GM21737 (cell line): ENCODE results near the gene PRKD1.
"Not testable (repeated sequence)": the region's sequence is repeated elsewhere in the genome, so short reads cannot be mapped to it uniquely, and the experiment has no call there.

Experiments used
- ATAC-seq: cut with Tn5 transposase; IDR thresholded peaks from one replicate; pipeline ENCODE4 v1.9.1; 2021; ENCODE audit warnings: mild to moderate bottlenecking, moderate library complexity; ENCODE audit not compliant: unreplicated experiment

Gene PRKD1

GRCh38 chr14:29749327-29749726 is 178.3 kb downstream of the PRKD1 start:
- no peak for ATAC-seq

GRCh38 chr14:29745863-29746262 is 181.8 kb downstream of the PRKD1 start:
- no peak for ATAC-seq

GRCh38 chr14:29743531-29743930 is 184.1 kb downstream of the PRKD1 start:
- ATAC-seq, result no peak

- no peak for ATAC-seq
Observed at GRCh38 chr14:29741909-29742401, 185.7 kb downstream of the PRKD1 start.

- no peak for ATAC-seq
Observed at GRCh38 chr14:29740491-29740890, 187.2 kb downstream of the PRKD1 start.

GRCh38 chr14:29738950-29739349 is 188.7 kb downstream of the PRKD1 start:
- ATAC-seq, result no peak

GRCh38 chr14:29738056-29738455 is 189.6 kb downstream of the PRKD1 start:
- ATAC-seq, result no peak

GRCh38 chr14:29735459-29735858 is 192.2 kb downstream of the PRKD1 start:
- ATAC-seq, result no peak

- no peak for ATAC-seq
Observed at GRCh38 chr14:29734732-29735131, 192.9 kb downstream of the PRKD1 start.

GRCh38 chr14:29726560-29727331 is 200.9 kb downstream of the PRKD1 start:
- ATAC-seq, result not testable (repeated sequence)

- ATAC-seq, result no peak
Observed at GRCh38 chr14:29724991-29725390, 202.7 kb downstream of the PRKD1 start.

GRCh38 chr14:29722831-29723230 is 204.8 kb downstream of the PRKD1 start:
- no peak for ATAC-seq

GRCh38 chr14:29721586-29721985 is 206.1 kb downstream of the PRKD1 start:
- no peak for ATAC-seq

- ATAC-seq, result no peak
Observed at GRCh38 chr14:29717901-29718300, 209.7 kb downstream of the PRKD1 start.

GRCh38 chr14:29716150-29716549 is 211.5 kb downstream of the PRKD1 start:
- no peak for ATAC-seq

GRCh38 chr14:29712601-29713000 is 215.0 kb downstream of the PRKD1 start:
- no peak for ATAC-seq

- no peak for ATAC-seq
Observed at GRCh38 chr14:29710015-29710414, 217.6 kb downstream of the PRKD1 start.

- ATAC-seq, result no peak
Observed at GRCh38 chr14:29709490-29709889, 218.2 kb downstream of the PRKD1 start.

GRCh38 chr14:29706700-29707099 is 220.9 kb downstream of the PRKD1 start:
- no peak for ATAC-seq

- ATAC-seq, result no peak
Observed at GRCh38 chr14:29705801-29706200, 221.8 kb downstream of the PRKD1 start.

GRCh38 chr14:29689597-29689996 is 238.1 kb downstream of the PRKD1 start:
- not testable (repeated sequence) for ATAC-seq

GRCh38 chr14:29687866-29688265 is 239.8 kb downstream of the PRKD1 start:
- ATAC-seq, result no peak
